Endodermal cell (in vitro differentiated cells): ENCODE measurements around the gene SHE. TPM values are rescaled to one million over a fixed set of nuclear protein-coding genes. Genes with fewer than 3 reads are reported as not detected.

Experiments used
- DNase-seq: peaks from one replicate; pipeline ENCODE4 v3.0.0-alpha.2; 2017
- H3K27ac ChIP-seq: 2 replicates; pipeline ENCODE4 v1.5.1; 2013; ENCODE audit warnings: mild to moderate bottlenecking, low read depth, low read length, moderate library complexity
- H3K27me3 ChIP-seq: 2 replicates; pipeline ENCODE4 v1.6.1; 2013; ENCODE audit warnings: mild to moderate bottlenecking, low read length, moderate library complexity; ENCODE audit not compliant: insufficient read depth, control insufficient read depth, poor library complexity, severe bottlenecking
- H3K36me3 ChIP-seq: 2 replicates; pipeline ENCODE4 v1.7.0; 2013; ENCODE audit warnings: mild to moderate bottlenecking, low read length, moderate library complexity; ENCODE audit not compliant: control insufficient read depth, insufficient read depth
- H3K4me1 ChIP-seq: one replicate; pipeline ENCODE4 v1.7.0; 2013; ENCODE audit warnings: low read length; ENCODE audit not compliant: control insufficient read depth, insufficient read depth
- H3K4me3 ChIP-seq: 2 replicates; pipeline ENCODE4 v1.5.1; 2013; ENCODE audit warnings: mild to moderate bottlenecking, low read length, moderate library complexity
- H3K9ac ChIP-seq: 2 replicates; pipeline ENCODE4 v1.6.1; 2013; ENCODE audit warnings: mild to moderate bottlenecking, low read length, moderate library complexity; ENCODE audit not compliant: poor library complexity, severe bottlenecking; ENCODE audit errors: extremely low read depth
- H3K9me3 ChIP-seq: 2 replicates; pipeline ENCODE4 v1.6.1; 2013; ENCODE audit warnings: mild to moderate bottlenecking, low read length, moderate library complexity; ENCODE audit not compliant: control insufficient read depth
- H3K27ac Mint-ChIP-seq: 2 replicates; pipeline ENCODE4 v1.8.0; 2020; ENCODE audit warnings: mixed read lengths
- H3K27me3 Mint-ChIP-seq: 2 replicates; pipeline ENCODE4 v1.8.0; 2021; ENCODE audit warnings: mild to moderate bottlenecking, mixed read lengths; ENCODE audit not compliant: insufficient read depth
- H3K36me3 Mint-ChIP-seq: 2 replicates; pipeline ENCODE4 v1.8.0; 2020; ENCODE audit warnings: low read depth, mixed read lengths
- H3K4me1 Mint-ChIP-seq: 2 replicates; pipeline ENCODE4 v1.8.0; 2020; ENCODE audit warnings: mixed read lengths
- H3K4me3 Mint-ChIP-seq: 2 replicates; pipeline ENCODE4 v1.8.0; 2020; ENCODE audit warnings: mild to moderate bottlenecking, moderate library complexity, mixed read lengths
- H3K9me3 Mint-ChIP-seq: 2 replicates; pipeline ENCODE4 v1.8.0; 2020; ENCODE audit warnings: mild to moderate bottlenecking, mixed read lengths
- CTCF ChIP-seq: fragments of 200-600 bp; sonication (generic); conservative IDR thresholded peaks from 2 replicates; pipeline ENCODE4 v1.5.0; 2021; ENCODE audit warnings: antibody characterized with exemption, mild to moderate bottlenecking
- WGBS, 2 experiments: methylation state at CpG; one replicate each; pipeline versions ENCODE4 v1.1.5 to v1.1.7; 2013; ENCODE audit warnings: missing lambda C conversion rate in 2 of 2, mixed read lengths in 1 of 2; ENCODE audit not compliant: insufficient coverage in 1 of 2, insufficient read length in 1 of 2; 5-methylcytosine and 5-hydroxymethylcytosine counted together
- total RNA-seq, 2 donors: library from RNA; stranded (reverse); fragmentation: NEBNext Ultra II Directional in 1 of 2; extraction: Animal tissue kit (Norgen Biotek cat#: 25700) in 1 of 2; gene quantifications; 2 replicates in 1 of 2; 3 replicates in 1 of 2; pipeline ENCODE4 v1.2.1, GENCODE V29; 2021

Gene SHE
- total RNA-seq, 2 donors from 2014 or later: 0.24 to 0.35 TPM

DNA sequence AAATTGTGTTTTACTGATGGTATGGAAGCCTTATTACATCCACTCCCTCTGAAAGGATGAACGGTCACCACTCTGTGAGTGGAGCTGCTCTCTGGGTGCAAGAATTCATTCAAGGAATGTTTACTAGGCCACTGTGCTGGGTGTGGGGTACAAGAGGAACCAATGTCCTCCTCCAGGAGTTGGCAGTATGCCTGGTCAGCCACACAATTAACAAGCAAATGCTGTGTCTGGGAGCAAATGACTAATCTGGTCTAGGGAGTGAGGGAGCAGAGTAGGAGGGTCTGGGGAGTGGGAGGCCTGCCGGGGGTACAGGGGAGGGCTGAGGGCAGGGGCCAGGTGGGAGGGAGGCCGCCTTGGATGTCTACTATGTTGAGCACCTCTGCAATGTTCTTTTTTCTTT, 27.4 kb downstream of the SHE start:
- H3K4me3 Mint-ChIP-seq: no peak overlapping the region
- no peaks in the 10 kb centered on the region for H3K36me3 Mint-ChIP-seq
- TF ChIP-seq CTCF: no peak
- H3K4me1 ChIP-seq: no peaks in the 10 kb centered on the region
- no peaks in the 10 kb centered on the region for H3K27me3 Mint-ChIP-seq
- 87 to 90% methylated on average over 2 to 3 of the region's 3 CpGs for WGBS, 2 experiments
- H3K9ac ChIP-seq: no peak overlapping the region
- H3K27ac ChIP-seq: no peak overlapping the region
- DNase-seq: no peak
- H3K9me3 ChIP-seq: no peaks in the 10 kb centered on the region
- no peaks in the 10 kb centered on the region for H3K4me1 Mint-ChIP-seq
- H3K36me3 ChIP-seq: no peaks in the 10 kb centered on the region
- H3K4me3 ChIP-seq: no peak overlapping the region
- H3K9me3 Mint-ChIP-seq: no peaks in the 10 kb centered on the region
- no peaks in the 10 kb centered on the region for H3K27me3 ChIP-seq
- no peak overlapping the region for H3K27ac Mint-ChIP-seq

DNA sequence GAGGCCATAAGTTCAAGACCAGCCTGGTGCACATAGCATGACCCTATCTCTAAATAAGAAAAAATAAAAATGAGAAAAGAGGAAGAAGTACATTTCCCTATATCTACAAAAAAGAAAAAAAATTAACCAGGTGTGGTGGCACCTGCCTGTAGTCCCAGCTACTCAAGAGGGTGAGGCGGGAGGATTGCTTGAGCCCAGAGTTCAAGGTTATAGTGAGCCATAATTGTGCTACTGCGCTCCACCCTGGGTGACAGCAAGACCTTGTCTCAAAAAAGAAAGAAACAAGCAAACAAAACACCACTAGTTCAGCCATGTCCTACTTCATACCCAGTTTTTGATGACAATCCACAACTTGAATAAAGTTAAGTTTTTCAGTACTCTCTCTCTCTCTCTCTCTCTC, 30.9 kb downstream of the SHE start:
- Mint-ChIP-seq H3K36me3 (no peaks in the 10 kb centered on the region), H3K4me3 (no peak overlapping the region), H3K9me3 (no peaks in the 10 kb centered on the region), H3K4me1 (peaks cover under 1% of the 10 kb centered on the region), H3K27ac (no peak overlapping the region), H3K27me3 (no peaks in the 10 kb centered on the region)
- Histone ChIP-seq H3K4me3 (no peak overlapping the region), H3K27ac (no peak overlapping the region), H3K36me3 (no peaks in the 10 kb centered on the region), H3K27me3 (no peaks in the 10 kb centered on the region), H3K4me1 (peaks cover 3% of the 10 kb centered on the region), H3K9ac (no peak overlapping the region), H3K9me3 (no peaks in the 10 kb centered on the region)
- no peak for TF ChIP-seq CTCF
- DNase-seq: no peak
- WGBS, 2 experiments: 91 to 100% methylated on average over 2 of the region's 2 CpGs

DNA sequence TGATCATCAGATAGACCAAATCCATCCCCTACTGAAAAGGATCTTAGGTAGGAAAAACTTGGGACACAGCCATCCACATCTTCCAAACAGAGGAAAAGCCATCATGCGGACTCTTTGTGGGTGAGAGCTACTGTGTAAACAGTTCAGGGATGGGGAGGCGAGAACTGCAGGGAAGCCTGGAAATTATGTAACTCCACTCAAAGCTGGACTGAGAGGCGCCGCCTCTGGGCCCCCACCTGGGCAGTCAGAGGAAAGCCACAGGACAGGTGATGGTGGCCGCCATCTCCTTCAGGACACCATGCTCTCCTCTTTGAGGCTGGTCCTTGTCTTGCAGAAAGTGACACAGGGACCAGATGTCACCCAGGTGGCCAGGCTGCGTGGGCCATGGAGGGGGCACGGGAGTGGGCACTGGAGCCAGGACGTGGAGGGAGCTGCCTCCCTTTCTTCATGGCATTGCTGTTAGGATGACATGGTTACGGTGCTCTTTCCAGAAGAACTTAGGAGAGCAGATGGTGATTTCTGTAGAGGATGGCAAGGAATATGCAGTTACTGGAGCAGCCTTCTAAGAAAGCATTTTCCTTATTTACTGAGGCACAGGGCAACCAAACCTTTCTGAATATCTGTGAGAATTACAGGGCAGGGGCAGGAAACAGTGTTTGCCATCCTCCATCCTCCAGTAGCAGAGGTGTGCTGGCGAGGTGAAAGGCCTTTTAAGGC, 32.2 kb downstream of the SHE start:
- no peaks in the 10 kb centered on the region for H3K9me3 Mint-ChIP-seq
- Histone ChIP-seq H3K9ac (no peak overlapping the region), H3K4me1 (peaks cover 3% of the 10 kb centered on the region), H3K27me3 (no peaks in the 10 kb centered on the region), H3K9me3 (no peaks in the 10 kb centered on the region), H3K36me3 (no peaks in the 10 kb centered on the region), H3K4me3 (no peak overlapping the region), H3K27ac (no peak overlapping the region)
- WGBS, 2 experiments: 92 to 94% methylated on average over 6 to 10 of the region's 10 CpGs
- no peak for TF ChIP-seq CTCF
- peaks cover 5% of the 10 kb centered on the region for H3K4me1 Mint-ChIP-seq
- no peak for DNase-seq
- no peak overlapping the region for H3K27ac Mint-ChIP-seq
- no peak overlapping the region for H3K4me3 Mint-ChIP-seq
- no peaks in the 10 kb centered on the region for H3K36me3 Mint-ChIP-seq
- no peaks in the 10 kb centered on the region for H3K27me3 Mint-ChIP-seq
